HL-60 (cell line): ENCODE data around the gene EFCC1.
A peak's percentile ranks its signal among the peaks of the same experiment; 100 is the strongest.

Experiments used
- DNase-seq, 2 experiments: peaks; one replicate each; pipeline ENCODE4 v3.0.0-alpha.2; 2010 to 2020; ENCODE audit warnings: low read depth in 1 of 2, low spot score in 1 of 2
- H3K27ac ChIP-seq: fragments of 250-450 bp; sonication (Bioruptor Pico); replicated peaks from 2 replicates; pipeline ENCODE4 v1.5.1; 2020; ENCODE audit warnings: mild to moderate bottlenecking, moderate library complexity
- H3K27me3 ChIP-seq: fragments of 250-450 bp; sonication (Bioruptor Pico); 2 replicates; pipeline ENCODE4 v1.5.1; 2021; ENCODE audit warnings: mild to moderate bottlenecking, moderate library complexity; ENCODE audit not compliant: insufficient read depth, poor library complexity, severe bottlenecking
- H3K4me3 ChIP-seq: replicated peaks from 2 replicates; pipeline ENCODE4 v1.5.1; 2011; ENCODE audit warnings: mild to moderate bottlenecking, control low read depth, low read length; ENCODE audit not compliant: insufficient read depth
- GABPA ChIP-seq: IDR thresholded peaks from 2 replicates; pipeline ENCODE4 v1.6.1; 2012; ENCODE audit warnings: low read depth
- POLR2AphosphoS5 ChIP-seq: IDR thresholded peaks from 2 replicates; pipeline ENCODE4 v1.6.1; 2012; ENCODE audit warnings: low read depth
- REST ChIP-seq: IDR thresholded peaks from 2 replicates; pipeline ENCODE4 v1.6.1; 2012; ENCODE audit warnings: low read depth; ENCODE audit not compliant: insufficient replicate concordance
- SPI1 ChIP-seq: IDR thresholded peaks from 2 replicates; pipeline ENCODE4 v1.6.1; 2012; ENCODE audit warnings: low read depth, mild to moderate bottlenecking, borderline replicate concordance
- TF ChIP-seq, protein P1 (sequence below): IDR thresholded peaks from one replicate; pipeline ENCODE4 v1.5.1; 2011; ENCODE audit warnings: low read length, control low read depth, inconsistent platforms; ENCODE audit not compliant: insufficient read depth

Gene EFCC1

GRCh38 chr3:128998561-128998960, 2.5 kb upstream of the EFCC1 start:
- Histone ChIP-seq H3K27ac (no peak overlapping the region), H3K27me3 (peaks cover 28% of the 10 kb centered on the region), H3K4me3 (no peak overlapping the region)
- DNase-seq, result peak in 1 of 2 experiments; percentile 42
- TF ChIP-seq REST (no peak), GABPA (no peak), SPI1 (no peak), POLR2AphosphoS5 (no peak)
- TF ChIP-seq, protein P1, sequence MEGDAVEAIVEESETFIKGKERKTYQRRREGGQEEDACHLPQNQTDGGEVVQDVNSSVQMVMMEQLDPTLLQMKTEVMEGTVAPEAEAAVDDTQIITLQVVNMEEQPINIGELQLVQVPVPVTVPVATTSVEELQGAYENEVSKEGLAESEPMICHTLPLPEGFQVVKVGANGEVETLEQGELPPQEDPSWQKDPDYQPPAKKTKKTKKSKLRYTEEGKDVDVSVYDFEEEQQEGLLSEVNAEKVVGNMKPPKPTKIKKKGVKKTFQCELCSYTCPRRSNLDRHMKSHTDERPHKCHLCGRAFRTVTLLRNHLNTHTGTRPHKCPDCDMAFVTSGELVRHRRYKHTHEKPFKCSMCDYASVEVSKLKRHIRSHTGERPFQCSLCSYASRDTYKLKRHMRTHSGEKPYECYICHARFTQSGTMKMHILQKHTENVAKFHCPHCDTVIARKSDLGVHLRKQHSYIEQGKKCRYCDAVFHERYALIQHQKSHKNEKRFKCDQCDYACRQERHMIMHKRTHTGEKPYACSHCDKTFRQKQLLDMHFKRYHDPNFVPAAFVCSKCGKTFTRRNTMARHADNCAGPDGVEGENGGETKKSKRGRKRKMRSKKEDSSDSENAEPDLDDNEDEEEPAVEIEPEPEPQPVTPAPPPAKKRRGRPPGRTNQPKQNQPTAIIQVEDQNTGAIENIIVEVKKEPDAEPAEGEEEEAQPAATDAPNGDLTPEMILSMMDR, result no peak

GRCh38 chr3:128999102-128999501, 2.0 kb upstream of the EFCC1 start:
- TF ChIP-seq SPI1, result no peak
- Histone ChIP-seq H3K4me3 (no peak overlapping the region), H3K27ac (no peak overlapping the region), H3K27me3 (peaks cover 28% of the 10 kb centered on the region)
- DNase-seq, result no peak

GRCh38 chr3:129000742-129001100, 383 bp upstream of the EFCC1 start:
- Histone ChIP-seq H3K27me3 (peaks cover 28% of the 10 kb centered on the region), H3K27ac (no peak overlapping the region), H3K4me3 (no peak overlapping the region)
- TF ChIP-seq, protein P1, result no peak
- TF ChIP-seq GABPA, result no peak
- no peak for TF ChIP-seq POLR2AphosphoS5
- no peak for TF ChIP-seq SPI1
- TF ChIP-seq REST, result no peak
- no peak for DNase-seq

DNA sequence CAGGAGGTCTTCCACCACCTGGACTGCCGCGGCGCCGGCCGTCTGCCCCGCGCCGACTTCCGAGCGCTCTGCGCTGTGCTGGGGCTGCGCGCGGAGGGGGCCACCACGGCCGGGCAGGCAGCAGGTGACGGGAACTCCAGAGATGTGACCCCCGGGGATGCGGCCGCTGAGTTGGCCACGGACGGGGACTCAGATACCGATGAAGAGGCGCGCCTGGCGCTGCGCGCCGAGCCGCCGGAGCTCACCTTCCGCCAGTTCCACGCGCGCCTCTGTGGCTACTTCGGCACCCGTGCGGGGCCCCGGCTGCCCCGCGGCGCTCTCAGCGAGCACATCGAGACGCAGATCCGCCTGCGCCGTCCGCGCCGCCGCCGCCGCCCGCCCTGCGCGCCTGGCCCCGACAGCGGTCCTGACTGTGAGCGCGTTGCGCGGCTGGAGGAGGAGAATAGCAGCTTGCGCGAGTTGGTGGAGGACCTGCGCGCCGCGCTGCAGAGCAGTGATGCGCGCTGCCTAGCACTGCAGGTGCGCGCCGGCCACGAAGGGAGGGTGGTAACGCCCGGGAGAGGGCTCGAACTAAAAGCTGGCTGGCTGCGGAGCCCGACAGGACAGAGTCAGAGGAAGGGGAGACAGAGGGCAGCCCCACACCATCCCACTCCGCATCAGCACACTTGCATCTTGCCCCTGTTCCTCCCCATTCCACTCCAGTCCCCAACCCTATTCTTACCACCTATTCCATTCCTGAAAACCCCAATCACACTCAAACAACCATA, 885 bp downstream of the EFCC1 start:
- no peak overlapping the region for H3K27ac ChIP-seq
- peak overlapping the region; percentile 28 for H3K4me3 ChIP-seq
- TF ChIP-seq, protein P1, result no peak
- TF ChIP-seq GABPA (no peak), POLR2AphosphoS5 (no peak), SPI1 (no peak), REST (no peak)
- peaks cover 28% of the 10 kb centered on the region for H3K27me3 ChIP-seq
- DNase-seq, result peak in 1 of 2 experiments; percentile 33
